ENCODE measurements around the gene CX3CR1.

Gene CX3CR1

GRCh38 chr3:39291903-39292329 is 12.1 kb upstream of the CX3CR1 start:
- DNase-seq = peak; percentile 66 to 76

GRCh38 chr3:39290255-39290654 is 10.4 kb upstream of the CX3CR1 start:
- DNase-seq = no peak

- no peak for DNase-seq
Observed at GRCh38 chr3:39289107-39289506, 9.3 kb upstream of the CX3CR1 start.

- DNase-seq = peak; percentile 79 to 83
Observed at GRCh38 chr3:39288300-39288808, 8.5 kb upstream of the CX3CR1 start.

GRCh38 chr3:39287216-39288164 is 7.7 kb upstream of the CX3CR1 start:
- no peak for DNase-seq

- no peak for DNase-seq
Observed at GRCh38 chr3:39286771-39287170, 6.9 kb upstream of the CX3CR1 start.

- no peak for DNase-seq
Observed at GRCh38 chr3:39285332-39285731, 5.5 kb upstream of the CX3CR1 start.

GRCh38 chr3:39284457-39284881 is 4.6 kb upstream of the CX3CR1 start:
- no peak for DNase-seq

- no peak for DNase-seq
Observed at GRCh38 chr3:39282057-39282456, 2.2 kb upstream of the CX3CR1 start.

- no peak for DNase-seq
Observed at GRCh38 chr3:39281533-39281932, 1.7 kb upstream of the CX3CR1 start.

- no peak for DNase-seq
Observed at GRCh38 chr3:39280571-39280970, 735 bp upstream of the CX3CR1 start.

GRCh38 chr3:39278616-39278935 is 1.3 kb downstream of the CX3CR1 start:
- DNase-seq = no peak

- DNase-seq = no peak
Observed at GRCh38 chr3:39277893-39278615, 1.8 kb downstream of the CX3CR1 start.

- DNase-seq = no peak
Observed at GRCh38 chr3:39276746-39277145, 3.1 kb downstream of the CX3CR1 start.

- DNase-seq = no peak
Observed at GRCh38 chr3:39275963-39276593, 3.8 kb downstream of the CX3CR1 start.

- no peak for DNase-seq
Observed at GRCh38 chr3:39275052-39275451, 4.8 kb downstream of the CX3CR1 start.

GRCh38 chr3:39273119-39273518 is 6.7 kb downstream of the CX3CR1 start:
- DNase-seq = no peak

GRCh38 chr3:39272191-39272590 is 7.6 kb downstream of the CX3CR1 start:
- no peak for DNase-seq

GRCh38 chr3:39271363-39271914 is 8.4 kb downstream of the CX3CR1 start:
- no peak for DNase-seq

- no peak for DNase-seq
Observed at GRCh38 chr3:39269528-39269927, 10.3 kb downstream of the CX3CR1 start.

- no peak for DNase-seq
Observed at GRCh38 chr3:39268549-39268900, 11.3 kb downstream of the CX3CR1 start.

- DNase-seq = peak; percentile 61 to 62
Observed at GRCh38 chr3:39267631-39268548, 11.9 kb downstream of the CX3CR1 start.
